GM18511 (cell line): ENCODE measurements around the gene KCNJ1.
A peak's percentile ranks its signal among the peaks of the same experiment; 100 is the strongest.

Source experiments
- ATAC-seq: cut with Tn5 transposase; IDR thresholded peaks from one replicate; pipeline ENCODE4 v1.9.1; 2021; ENCODE audit warnings: mild to moderate bottlenecking, moderate library complexity; ENCODE audit not compliant: unreplicated experiment

The KCNJ1 gene

DNA sequence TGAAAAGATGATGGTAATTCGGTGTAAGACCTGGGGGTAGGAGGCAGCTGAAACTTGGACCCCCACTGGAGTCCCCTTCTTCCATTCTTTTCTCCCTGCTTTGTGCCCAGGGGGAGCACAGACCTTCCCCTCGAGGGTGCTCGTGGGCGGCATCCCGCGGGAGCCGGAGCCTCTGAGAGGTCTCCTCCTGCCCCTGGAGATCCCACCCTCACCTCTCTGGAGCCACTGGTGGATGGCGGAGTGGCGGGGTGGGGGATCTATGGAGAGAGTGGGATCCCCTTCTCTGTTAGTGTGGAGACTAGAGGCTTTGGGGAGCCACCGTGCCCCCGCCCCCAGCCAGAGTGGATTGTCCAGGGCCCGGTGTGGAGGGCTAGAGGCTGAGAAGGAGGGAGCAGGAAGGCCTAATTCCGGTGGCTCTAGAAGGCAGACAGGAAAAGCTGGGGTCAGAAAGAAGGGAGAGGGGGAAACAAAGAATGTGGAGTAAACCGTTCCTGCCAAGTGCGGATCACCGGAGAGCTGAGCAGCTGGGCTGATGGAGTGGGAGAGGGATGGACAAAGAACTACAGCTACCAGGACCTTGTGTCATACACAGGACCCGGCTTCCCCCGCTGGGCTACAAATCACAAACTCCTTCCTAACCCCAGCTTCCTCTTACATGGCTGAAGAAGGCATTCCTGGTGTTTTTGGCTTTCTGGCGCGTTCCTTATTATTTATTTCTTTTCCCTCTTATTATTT lies 41.9 kb downstream of the KCNJ1 start:
- ATAC-seq, result no peak

DNA sequence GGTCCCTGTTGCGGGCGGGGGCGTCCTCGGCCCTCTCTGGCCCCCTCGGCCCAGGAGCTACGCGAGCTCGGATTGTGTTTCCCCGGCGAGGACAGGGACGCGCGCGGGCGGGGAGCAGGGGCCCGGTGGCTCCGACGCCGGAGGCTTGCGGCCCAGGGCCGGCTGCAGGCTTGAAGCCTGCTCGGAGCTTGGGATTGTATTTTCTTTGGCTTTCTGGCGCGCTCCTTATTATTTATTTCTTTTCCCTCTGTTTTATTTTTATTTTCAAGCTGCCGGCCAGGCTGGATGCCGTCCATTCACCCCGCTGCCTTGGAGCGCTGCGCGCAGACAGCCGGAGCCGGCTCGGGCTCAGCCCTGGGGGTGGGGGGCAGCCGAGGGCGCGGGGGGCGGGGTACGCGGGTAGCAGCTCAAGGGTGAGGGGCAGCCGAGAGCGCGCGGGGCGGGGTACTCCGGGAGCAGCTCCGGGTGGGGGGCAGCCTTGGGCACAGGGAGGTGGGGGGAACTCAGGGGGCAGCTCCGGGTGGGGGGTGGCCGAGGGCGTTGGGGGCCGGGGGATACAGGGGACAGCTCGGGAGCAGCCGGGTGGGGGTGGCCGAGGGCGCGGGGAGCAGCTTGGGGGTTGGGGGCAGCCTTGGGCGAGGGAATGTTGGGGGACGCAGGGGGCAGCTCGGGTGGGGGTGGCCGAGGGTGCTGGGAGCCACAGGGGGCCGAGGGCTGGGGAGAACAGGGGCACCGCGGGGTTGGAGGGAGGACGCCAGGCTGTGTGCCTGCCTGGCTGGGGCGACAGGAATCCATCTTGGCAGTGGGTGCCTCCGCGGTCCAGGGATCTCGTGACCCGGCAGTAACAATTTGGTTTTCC lies 42.7 kb downstream of the KCNJ1 start:
- ATAC-seq, result no peak

DNA sequence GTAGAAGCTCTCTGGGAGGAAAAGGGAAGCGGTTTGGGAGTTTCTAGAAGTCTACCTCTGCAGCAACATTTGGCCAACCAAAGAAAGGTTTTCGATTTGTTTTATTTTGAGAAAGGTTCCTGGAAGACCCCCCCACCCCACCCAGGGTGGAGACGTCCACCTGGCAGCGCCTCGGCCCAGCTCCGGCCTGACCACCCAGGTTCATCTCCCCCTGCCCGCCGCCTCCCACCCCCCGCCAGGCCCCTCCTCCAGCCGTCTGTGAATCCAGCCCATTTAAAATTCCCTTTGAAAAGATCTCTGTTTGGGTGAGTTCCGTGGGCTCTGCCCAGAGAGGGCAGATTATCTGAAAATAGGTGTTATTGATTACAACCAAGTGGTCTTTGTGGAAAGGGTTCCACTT lies 43.3 kb downstream of the KCNJ1 start:
- no peak for ATAC-seq

DNA sequence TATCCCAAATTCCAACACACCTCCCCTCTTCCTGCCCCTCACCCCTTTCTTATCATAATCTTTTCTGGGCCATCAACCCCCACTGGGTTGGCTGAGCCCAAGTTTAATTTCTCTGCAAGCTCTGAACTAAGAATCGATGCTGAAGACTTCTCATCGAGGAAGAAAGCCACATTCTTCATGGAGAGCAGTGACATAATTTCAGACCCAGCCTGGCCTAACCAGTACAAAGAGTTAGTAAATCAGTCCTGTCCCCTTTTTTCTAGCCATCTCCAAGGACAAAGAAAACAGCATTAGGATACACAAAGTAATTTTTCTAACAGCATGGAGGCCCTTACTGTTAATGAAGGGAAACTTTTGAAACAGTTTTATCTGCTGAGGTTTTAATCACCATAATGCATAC lies 45.0 kb downstream of the KCNJ1 start:
- no peak for ATAC-seq

DNA sequence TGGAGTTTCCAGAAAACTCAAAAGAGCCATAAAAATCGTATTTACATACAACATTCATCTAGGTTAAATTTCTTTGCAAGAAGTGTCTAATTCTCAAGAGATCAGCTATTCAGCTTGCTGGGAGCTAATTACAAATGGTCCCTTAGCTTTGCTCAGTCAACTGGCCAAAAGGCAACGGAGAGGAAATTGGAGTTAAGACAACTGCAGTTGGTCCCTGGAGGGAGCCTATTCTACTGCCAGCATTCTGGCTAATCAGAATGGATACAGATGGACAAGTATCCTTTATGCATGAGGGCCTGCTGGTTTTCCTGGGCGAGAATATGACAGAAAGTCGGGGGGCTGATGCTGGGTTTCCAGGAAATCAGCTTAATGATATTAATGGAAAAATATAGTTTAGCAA lies 45.5 kb downstream of the KCNJ1 start:
- ATAC-seq, result no peak

DNA sequence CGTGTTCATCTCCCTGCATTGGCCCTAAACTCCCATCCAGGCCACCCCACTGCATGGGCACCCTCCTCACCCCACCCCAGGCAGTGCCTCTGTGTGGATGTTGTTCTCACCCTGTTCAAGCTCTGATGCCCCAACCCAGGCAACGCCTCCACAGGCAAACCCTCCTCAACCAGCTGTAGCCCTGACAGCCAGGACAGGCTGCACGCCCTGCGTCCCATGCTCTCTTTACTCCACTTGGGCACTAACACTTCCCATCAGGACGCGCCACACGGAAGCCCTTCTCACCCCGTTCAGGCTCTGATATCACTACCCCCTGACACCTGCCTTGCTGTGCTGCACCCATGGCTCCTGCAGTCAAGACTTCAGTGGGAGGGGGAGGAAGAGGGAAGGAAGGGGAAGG lies 47.9 kb downstream of the KCNJ1 start:
- ATAC-seq, result no peak

DNA sequence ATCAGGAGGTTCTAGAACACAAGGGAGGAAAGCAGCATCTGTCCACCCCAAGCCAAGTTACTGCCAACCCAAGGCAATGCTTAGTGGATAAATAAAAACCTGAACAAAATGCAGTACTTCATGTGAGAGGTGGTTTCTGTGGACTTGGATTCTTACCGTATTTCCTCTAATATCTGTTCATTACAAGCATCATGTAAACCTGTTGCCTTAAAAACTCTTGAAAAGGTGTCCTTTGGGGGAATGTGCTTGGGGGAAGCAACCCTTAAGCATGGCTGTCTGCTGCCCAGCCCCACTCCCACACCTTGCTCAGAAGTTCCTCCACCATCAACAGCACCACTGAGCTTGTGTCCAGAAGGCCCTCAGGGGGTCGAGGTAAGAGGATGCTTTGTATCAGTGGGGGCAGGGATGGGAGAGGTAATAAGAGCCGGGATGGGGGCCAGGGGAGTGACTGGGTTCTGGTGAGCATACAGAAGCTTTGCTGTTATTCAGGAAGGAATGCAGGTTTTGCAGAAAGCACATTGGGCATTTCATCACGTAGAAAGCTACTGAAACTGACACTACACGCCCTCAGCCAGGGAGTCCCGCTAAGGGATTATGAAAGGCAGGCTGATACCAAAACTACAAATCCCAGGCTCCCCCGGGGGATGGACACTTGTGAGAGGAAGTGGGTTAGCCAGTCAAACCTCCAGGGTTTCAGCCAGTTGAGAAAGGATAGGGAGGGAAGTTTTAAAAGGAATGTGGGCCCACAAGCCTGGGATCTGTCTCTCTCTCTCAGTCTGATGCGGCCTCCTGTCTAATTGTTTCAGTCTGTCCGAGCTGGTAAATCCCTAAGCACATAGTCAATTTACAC lies 52.0 kb downstream of the KCNJ1 start:
- ATAC-seq, result no peak

DNA sequence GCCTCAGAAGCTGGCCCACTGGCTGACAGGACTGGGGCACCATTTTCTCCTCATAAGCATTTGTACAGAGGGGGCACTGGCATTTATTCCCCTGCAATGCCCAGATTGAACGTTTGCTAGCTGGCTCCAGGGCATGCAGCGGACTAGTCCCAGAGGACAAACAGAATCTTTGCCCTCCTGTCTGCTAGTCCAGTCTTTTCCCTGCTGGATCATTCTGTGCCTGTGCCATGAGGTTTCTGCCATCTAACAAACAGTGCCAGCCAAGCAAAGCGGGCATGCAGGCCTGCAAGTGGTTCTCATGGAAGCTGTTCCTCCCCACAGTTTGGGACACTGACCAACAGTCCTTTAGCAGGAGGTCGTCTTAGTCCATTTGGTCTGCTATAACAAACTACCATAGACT lies 53.4 kb downstream of the KCNJ1 start:
- no peak for ATAC-seq

DNA sequence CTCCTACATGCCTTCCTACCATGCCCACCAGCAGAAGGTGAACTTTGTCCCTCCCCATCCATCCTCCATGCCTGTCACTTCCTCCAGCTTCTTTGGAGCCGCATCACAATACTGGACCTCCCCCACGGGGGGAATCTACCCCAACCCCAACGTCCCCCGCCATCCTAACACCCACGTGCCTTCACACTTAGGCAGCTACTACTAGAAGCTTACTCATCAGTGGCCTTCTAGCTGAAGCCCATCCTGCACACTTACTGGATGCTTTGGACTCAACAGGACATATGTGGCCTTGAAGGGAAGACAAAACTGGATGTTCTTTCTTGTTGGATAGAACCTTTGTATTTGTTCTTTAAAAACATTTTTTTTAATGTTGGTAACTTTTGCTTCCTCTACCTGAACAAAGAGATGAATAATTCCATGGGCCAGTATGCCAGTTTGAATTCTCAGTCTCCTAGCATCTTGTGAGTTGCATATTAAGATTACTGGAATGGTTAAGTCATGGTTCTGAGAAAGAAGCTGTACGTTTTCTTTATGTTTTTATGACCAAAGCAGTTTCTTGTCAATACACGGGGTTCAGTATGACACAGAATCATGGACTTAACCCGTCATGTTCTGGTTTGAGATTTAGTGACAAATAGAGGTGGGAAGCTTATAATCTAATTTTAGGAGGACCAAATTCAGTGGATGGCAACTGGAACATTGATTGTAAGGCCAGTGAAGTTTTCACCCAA lies 56.1 kb downstream of the KCNJ1 start:
- no peak for ATAC-seq

DNA sequence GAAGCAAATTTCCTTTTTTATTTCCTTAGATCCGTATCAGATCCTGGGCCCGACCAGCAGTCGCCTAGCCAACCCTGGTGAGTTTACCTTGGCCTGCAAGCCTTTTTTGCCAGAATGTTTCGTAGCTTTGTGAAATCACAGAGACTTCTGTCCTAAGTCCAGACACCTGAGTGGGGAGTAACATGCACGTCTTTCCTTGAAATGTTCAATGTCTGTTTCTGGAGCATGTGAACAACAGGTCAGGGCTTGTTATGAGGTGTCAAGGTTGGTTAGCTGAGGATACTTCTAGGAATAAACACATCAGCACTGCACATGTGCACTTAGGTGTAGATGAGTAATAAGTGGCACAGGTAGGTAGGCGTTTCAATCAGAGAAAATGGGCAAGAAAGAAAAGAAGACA lies 58.0 kb downstream of the KCNJ1 start:
- ATAC-seq, result no peak

DNA sequence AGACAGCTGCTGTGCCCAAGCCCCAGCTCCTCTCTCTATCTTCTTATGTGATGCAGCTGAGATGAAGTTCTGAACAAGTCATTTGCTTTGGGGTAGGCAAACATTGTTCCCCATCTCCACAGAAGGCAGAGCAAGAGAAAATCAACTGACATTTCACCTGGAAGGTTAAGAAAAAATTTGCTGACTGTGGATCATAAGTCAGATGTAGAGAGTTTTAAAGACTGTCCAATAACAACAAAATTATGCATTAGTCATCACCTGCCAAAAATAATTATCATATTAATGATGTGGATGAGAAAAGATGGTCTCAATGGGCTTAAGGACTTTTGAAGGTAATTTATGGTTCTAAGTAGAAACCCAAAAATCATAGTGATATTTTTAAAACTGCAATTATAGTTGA lies 59.2 kb downstream of the KCNJ1 start:
- ATAC-seq, result no peak

DNA sequence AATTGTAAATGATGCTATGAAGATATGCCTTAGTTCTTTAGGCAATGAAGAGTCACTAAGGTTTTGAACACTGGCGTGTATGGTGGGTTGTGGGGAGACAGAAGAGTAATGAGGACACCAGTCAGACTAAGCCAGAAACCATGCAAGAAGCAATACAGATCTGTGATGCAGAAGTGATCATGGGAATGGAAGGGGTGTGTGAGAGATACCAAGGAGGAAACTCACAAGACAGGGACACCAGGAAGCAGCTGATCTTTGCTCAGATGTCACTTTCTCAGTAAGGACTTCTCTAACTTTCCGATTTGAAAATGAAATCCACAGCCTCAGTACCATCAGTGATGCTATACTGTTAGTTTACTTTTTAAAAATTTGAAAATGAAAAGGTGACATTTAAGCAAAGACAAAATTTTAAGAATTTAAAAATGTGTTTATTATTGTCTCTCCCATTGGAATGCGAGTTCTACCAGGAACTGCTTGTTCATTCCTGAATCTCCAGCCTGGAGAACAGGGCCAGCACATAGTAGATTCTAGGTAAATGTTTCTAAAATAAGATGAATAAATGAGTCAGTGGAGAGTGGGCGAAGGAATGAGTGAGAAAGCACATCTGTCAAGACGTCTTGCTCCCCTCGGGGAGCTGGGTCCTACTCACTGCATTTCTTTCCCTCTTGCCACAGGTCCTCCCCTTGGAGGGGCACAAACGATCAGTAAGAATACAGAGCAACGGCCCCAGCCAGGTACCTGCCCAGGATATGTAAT lies 60.4 kb downstream of the KCNJ1 start:
- no peak for ATAC-seq

DNA sequence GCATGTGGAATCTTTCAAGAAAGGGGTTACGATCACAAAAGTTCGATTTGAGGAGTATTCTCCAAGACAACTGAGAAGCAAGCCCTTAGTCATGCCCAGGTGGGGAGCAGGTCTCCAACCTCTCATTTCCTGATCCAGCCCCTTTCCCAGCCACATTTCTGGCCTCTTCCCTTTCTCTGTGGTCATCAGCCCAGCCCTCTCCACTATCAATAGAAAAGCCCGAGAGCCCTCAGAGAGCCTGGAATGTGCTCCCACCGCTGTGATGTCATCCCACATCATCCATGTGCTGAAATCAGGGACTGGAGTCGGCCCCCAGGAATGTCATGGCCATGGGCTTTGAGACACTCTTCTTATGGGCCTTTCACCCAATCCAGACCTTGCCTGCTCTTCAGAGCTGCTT lies 62.6 kb downstream of the KCNJ1 start:
- no peak for ATAC-seq

DNA sequence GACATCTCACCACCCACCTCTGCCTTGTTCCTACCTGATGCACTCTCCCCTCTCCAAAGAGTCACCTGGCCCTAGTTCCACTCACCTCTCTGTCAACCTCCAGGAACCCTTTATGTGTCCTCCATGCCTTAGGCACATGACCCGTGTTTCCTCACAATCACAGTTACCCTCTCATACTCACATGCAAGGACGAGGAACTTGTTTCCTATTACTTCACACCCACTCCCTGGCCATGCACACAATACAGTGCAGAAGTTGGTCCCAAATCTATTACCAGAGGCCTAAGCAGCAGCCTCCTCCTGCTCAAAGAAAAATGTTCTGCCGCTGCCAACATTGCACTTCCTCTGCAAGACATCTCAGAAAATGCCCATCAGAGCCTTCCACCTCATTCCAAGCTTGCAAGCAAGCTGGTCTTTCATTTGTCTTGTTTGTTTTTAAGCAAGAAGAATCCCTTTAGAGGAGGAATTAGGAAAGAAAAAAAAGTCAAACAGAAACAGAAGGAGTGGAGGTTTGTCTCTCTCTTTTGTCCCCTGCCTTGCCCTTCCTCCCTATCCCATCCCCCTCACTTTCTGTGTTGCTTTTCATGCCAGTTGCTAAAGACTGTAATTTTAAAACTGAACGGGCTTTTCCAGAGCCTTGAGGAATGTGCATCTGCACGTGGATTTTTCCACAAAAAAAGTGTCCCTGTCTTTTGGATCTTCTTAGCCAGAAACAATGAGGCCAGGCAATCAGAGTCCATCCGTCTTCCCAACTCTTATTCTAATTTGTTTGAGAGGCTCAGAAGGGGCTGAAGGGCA lies 63.4 kb downstream of the KCNJ1 start:
- no peak for ATAC-seq

DNA sequence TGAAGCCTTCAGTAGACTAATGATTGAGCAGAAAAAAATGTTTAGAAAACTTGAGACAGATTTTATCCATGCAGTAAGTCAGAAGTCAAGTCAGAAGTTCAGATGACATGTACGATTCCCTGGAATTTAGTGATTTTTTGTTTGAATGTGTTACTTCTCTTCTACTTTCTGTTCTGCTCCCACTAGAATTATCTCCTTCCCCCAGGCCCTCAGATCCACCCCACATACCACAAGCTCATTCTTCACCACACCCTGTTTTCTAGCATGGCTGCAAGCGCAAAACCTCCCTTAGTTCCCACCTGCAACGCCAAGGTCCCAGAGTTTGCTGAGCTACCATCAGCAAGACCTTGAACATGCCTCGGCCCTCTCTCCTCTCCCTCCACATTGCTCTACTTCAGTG lies 64.1 kb downstream of the KCNJ1 start:
- ATAC-seq, result no peak

DNA sequence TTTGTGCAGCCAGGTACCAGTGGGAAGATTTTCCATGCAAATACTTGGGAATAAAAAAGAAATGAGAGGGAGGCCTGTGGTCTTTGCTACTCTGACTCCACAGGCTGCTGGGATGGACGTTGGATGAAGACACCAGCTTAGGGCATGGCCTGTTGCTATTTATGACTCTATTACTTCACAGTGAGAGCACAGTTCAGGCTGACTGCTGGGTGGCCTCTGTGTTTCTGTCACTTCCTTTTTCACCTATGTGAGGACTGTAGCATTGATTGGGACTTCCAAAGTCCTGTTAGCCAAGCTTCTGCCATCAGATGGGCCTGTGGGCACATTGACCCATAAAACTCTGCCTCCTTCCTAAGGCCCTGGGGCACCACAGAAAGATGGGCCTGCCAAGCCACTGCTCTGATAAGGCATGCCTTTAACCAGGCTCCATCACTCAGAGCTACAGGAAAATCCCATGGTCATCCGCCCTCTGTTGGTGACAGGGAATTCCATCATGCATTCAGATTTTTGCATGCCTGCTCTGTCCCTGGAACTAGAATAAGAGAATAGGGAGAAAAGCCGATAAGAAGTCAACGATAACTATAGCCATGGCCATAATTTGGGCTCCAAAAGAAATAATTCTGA lies 64.6 kb downstream of the KCNJ1 start:
- ATAC-seq, result peak; percentile 69

DNA sequence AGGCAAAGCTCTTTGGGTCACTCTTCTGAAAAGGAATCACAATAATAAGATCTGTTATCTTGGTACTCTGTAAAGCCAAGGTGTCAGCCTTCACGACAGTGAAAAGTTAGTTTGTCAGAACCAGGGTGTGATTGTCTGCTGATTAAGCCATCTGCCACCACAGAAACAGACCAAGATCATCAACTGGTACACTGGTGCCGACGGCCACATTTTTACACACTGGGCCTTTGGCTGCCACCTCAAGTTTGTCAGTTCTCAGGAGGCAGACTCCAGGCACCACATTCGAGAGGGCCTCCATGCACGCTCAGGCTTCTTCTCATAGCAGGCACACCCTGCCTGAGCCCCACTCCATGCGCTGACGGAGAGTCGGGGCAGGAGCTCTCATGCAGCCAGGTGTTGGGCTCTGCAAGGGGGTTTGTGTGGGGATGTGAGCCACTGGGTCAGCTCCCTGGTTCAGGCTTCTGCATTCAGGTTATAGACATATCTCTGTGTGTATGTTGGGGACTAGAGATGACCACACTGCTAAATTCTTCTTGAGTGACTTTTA lies 66.2 kb downstream of the KCNJ1 start:
- ATAC-seq, result no peak

DNA sequence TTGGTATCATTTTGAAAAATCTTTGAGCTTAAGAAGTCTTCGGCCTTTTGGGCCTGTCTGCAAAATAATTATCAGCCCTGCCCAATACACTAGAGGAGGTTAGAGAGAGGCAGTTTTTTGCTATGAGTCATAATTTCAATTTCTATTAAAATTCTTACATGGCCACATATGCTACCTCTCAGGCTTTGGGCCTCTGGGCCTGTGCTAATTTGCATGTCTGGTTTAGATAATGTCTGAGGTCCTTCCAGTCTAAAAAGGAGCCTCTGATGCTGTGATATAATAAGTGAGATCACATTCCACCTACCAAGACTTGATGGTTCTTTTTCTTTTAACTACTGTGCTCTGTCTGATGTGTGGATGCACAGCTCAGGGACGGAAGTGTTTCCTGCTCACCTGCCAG lies 70.8 kb downstream of the KCNJ1 start:
- ATAC-seq, result peak; percentile 99

DNA sequence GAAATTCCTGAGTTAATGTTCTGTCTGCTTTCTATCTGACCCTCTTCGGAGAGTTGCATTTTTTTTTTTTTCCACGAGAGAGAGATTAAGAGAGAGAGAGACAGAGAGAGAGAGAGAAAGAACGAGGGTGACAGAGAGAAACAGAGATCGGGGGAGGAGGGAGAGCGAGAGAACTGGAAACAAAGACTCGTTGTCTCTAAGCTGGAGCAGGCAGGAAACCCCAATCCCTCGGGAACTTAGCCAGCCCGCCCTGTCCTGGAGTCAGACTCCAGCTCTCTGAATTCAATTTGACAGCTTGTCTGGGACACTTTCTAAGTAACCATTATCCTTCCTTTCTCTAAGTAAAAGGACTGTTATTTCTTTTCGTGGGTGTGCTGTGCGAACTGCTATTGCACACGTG lies 76.9 kb downstream of the KCNJ1 start:
- no peak for ATAC-seq
